ENCODE data around the gene TAX1BP3.

Gene TAX1BP3

DNA sequence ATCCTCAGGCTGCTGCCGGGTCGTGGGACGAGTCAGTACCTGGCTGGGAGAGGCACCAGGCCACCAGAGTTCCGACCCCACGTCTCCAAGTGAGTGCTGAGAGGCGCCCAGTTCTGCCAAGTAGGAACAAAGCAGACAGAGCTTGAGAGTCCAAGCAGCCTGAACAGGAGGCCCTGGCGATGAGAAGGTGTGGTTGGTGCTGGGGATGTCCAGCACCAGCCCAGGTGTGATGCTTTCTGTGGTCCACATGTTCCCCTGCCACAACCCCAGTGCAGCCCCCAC, 10.8 kb downstream of the TAX1BP3 start:
- DNase-seq = no peak

DNA sequence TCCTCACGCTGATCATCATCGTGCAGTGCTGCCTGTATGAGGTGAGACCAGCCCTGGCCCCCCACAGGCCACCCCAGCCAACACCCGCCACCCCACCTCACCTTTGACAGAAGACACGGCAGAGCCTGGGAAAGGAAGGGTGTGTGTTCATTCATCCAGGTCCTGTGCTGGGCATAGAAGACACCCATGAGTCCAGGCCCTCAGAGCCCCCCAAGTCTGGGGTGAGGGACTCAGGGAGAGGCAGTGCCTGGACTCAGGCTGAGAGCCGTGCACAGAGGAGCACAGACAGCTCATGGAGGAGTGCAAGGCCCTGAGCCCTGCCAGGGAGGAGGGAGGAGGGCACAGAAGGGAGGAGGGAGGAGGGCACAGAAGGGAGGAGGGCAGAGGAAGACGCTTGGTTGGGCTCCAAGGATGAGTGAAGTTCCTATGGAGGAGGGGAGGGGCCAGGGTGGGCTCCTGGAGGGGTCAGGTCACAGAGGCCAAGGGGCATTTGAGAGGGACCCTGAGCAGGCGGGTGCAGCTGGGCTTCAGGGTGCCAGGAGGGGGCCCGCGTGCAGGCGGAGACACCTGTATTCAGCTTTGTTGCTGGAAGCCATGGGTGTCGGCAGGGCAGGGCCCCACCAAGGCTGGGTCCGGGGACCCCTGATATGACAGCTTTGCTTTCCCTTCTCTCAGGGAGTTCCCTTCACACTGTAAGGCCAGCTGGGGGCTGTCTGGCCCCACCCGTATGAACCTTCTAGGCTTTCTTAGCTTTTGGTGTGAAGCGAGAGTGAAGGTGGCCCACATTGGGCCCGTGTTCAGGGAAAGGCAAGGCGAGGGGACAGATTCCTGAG, 11.4 kb downstream of the TAX1BP3 start:
- no peak for DNase-seq

DNA sequence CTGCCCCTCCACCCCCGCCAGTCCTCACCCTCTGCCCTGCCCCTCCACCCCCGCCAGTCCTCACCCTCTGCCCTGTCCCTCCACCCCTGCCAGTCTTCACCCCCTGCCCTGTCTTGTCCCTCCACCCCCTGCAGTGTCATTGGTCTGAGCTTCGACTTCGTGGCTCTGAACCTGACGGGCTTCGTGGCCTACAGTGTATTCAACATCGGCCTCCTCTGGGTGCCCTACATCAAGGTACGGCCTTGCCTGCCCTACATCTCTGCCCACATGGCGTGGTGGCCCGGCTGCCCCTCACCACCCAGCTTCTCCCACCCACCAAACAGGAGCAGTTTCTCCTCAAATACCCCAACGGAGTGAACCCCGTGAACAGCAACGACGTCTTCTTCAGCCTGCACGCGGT, 12.0 kb downstream of the TAX1BP3 start:
- DNase-seq = no peak

DNA sequence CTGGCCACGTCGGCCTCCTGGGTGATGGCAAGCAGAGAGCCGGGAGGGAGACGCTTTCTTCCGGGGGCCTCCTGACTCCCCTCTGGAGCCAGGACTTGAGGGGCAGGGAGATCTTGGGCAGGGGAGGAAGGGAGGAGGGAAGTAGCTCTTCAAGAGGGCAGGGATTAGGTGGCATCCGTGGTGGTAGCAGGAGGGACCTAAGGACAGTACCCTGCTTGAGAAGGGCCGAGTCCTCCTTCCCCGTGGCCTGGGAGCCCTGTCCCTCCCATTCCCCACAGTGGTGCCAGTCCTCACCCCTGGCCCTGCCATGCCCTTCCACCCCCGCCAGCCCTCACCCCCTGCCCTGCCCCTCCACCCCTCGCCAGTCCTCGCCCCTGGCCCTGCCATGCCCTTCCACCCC, 12.6 kb downstream of the TAX1BP3 start:
- no peak for DNase-seq

DNA sequence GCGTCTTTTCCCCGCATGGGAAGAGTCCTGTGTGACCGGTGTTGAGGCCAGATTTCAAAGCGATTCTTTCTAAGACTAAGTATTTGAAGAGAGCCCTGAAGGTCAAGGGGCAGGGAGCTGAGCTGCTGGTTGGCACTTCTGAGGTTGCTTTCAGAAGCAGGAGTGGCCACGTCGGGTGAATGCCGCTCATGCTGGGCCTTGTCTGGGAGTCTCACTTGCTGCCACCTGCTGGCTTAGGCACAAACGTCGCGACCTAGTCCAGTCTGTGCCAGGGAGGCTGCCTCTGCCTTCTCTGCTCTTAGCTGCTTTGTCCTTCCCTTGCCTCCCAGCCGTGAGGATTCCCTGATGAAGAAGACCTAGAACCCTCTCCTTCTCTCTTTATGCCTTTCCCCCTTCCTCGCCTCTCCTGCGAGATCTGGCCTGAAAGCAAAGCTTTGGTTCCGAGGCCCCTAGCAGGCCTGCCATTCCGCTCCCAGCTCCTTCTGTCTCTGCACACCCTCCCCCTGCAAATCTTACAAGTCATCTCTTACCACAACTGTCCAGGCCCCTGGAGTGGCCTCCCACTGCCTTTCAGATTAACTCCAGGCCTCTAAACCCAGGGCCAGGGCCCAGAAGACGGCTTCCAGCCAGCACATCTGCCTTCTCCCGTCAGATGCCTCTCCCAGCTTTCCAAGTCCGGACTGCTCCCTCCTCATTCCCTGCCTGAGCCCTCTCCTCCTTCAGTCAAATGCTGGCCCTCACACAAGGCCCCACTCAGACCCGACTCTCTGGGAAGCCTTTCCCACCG, 20.4 kb downstream of the TAX1BP3 start:
- peak; percentile 41 for DNase-seq

DNA sequence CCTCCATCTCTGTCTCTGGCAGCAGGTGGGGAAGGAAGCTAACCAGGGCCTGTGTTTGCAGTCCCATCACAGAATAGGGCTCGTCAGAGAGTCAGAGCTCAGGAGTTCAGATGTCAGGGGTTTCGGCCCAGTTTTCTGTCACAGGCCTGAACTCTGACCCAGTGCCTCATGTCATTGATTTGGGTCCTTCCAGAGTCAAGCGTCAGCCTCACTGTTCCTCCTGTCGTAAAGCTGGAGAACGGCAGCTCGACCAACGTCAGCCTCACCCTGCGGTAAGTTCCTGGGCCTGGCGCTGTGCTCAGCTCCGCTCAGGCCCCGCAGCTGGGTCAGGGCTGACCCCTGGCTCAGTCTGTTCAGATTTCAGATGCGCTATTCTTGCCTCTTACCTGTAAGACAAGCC, 21.1 kb downstream of the TAX1BP3 start:
- no peak for DNase-seq

DNA sequence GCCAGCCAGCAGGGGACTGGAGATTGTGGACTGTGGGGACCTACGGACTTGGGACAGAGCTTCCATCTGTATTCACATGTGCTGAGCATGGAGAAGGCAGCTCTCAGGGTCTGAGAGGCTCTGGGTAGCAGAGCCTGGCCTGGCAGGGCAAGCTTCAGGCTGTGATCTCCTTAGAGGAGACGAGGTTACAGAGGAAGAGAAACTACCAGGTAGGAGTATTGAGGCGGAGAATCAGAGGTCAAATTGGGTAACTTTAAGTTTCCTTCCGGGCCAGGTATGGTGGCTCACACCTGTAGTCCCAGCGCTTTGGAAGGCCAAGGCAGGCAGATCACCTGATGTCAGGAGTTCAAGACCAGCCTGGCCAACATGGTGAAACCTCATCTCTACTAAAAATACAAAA, 23.1 kb downstream of the TAX1BP3 start:
- no peak for DNase-seq

DNA sequence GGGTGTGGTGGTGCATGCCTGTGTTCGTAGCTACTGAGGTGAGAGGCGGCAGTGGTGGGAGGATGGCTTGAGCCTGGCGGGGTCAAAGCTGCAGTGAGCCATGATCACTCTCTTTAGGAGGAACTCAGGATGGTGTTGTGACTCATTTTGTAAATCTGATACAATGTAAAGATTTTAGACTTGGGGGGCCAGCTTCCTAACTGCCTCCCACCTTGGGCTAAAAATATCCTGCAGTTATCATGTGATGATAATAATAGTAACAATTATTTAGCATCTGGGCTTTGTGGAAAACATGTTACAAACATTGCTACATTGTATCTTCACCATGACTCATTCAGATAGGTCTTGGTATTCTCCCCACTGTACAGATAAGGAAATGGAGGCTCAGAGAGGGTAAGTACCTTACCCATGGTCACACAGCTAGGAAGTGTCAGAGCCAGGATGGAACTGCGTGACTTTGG, 24.5 kb downstream of the TAX1BP3 start:
- no peak for DNase-seq

DNA sequence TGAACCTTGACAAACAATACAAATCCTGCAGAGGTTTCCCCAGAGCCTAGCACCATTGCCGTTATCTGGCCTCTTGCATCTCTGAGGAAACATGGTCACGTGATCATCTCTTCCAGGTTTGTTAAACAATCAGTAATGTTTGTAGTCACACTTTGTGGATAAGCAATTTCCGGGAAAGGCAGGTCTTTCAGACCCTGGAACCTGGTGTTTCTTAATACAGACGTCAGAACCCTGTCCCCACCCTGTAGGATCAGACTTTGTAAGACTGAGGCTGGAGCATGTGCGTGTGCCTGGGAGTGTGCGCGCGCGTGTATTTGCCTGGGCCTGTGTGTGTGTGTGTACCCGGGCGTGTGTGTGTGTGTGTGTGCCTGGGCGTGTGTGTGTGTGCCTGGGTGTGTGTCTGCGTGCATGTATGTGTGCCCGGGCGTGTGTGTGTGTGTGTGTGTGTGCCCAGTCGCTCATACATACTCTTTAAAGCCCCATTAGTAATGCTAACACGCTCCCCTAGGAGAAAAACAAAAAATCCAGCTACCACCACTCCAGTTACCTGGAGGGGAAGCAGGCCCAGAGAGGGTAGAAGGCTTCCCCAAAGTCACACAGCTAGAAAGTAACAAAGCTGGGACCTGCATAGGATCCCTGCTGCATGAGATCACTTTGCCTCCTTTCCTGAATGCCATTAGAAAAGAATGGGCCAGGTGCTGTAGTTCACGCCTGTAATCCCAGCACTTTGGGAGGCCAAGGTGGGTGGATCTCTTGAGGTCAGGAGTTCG, 26.5 kb downstream of the TAX1BP3 start:
- no peak for DNase-seq

DNA sequence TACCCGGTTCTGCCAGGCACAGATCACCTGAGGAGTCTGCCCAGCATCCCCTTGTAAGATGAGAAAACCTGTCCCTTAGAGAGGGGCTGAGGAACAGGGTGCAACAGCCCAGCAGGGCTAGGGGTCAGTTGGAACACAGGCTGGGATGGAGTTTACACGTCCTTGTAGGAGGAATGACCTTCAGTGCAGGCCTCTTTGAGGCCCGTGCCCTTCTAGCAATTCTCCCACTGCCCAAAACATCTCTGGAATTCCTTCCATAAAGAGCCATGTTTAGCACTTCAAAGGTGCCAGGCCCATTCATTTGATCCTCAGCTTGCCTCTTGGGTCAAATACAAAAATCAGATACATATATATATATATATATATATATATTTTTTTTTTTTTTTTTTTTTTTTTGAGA, 27.4 kb downstream of the TAX1BP3 start:
- no peak for DNase-seq

DNA sequence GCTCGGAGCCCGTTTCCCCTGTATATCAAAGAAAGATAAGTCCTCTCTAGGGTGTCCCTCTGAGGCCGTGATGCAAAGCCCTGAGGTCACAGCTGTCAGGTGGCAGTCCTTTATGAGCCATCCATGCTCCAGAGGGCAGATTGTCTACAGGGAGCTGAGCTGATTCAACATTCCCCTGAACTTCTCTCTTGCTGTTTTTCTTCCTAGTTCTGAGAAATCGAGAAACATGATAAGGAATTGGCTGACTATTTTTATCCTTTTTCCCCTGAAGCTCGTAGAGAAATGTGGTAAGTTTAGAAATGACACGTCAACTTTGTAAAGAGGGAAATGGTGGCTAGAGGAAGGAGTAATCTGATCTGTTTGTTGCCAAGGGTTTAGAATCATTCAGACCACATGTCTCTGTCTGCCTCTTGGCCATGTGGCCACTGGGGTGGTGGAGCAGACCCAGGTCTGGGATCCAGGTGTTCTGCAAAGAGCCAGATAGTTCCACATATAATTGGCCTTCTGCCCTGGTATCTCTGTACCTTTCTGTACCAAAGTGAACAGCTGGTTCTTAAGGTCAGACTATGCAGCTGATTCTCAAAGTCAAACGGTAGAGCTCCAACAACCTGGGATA, 28.3 kb downstream of the TAX1BP3 start:
- DNase-seq = peak; percentile 55

DNA sequence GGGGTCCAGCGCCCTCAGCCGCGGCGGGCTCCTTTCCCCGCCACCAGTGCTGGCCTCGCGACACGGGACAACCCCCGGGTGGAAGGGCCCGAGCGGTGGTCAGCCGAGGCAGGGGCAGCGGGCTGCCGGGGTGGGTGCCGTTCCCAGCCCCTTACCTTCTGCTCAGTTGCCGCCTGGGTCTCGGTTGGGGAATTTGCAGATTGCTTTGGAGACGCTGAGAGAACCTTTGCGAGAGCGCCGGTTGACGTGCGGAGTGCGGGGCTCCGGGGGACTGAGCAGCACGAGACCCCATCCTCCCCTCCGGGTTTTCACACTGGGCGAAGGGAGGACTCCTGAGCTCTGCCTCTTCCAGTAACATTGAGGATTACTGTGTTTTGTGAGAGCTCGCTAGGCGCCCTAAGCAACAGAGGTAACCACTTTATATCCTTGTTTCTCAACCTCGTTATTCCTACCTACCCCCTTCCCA, 31.4 kb downstream of the TAX1BP3 start:
- peak; percentile 11 for DNase-seq

DNA sequence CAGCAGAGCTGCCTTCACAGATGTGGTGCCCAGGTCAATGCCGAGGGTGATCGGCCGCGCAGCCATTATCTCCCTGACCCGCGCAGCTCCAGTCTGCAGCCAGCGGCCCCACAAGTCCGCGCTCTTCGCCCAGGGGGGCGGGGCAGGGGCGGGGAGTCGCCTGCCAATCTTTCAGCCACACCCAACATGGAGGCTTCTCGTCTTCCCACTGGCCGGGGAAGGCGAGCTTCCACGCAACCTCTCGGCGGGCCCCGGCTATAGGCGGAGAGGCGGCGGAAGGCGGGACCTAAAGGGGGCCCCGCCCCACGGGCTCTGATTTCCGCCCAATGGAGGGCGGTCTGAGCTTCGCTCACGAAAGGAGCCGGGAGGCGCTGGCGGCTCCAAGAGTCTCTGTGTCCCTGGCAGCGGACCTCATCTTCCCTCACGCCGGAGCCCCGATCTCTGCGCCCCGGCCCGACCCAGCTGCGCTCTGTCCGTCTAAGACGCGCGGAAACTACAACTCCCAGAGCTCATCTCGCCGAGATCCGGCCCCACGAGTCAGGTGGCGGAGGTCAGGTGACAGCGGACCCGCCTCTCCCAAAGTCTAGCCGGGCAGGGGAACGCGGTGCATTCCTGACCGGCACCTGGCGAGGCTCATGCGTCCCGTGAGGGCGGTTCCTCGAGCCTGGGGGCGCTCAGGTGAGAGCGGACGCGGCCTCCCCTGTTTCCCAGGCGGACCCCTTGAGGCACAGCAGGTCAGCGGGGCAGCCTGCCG, 32.0 kb downstream of the TAX1BP3 start, which contains the start of the genes CTNS and SHPK:
Gene CTNS (plus strand): TSS at position 607 of the 754 bp plus-strand sequence. CDS start 3,447 bp downstream, outside the sequence.
Gene SHPK (minus strand): TSS at position 97 of the 754 bp plus-strand sequence. CDS start 31 bp downstream, at position 66.
- DNase-seq = peak; percentile 98

DNA sequence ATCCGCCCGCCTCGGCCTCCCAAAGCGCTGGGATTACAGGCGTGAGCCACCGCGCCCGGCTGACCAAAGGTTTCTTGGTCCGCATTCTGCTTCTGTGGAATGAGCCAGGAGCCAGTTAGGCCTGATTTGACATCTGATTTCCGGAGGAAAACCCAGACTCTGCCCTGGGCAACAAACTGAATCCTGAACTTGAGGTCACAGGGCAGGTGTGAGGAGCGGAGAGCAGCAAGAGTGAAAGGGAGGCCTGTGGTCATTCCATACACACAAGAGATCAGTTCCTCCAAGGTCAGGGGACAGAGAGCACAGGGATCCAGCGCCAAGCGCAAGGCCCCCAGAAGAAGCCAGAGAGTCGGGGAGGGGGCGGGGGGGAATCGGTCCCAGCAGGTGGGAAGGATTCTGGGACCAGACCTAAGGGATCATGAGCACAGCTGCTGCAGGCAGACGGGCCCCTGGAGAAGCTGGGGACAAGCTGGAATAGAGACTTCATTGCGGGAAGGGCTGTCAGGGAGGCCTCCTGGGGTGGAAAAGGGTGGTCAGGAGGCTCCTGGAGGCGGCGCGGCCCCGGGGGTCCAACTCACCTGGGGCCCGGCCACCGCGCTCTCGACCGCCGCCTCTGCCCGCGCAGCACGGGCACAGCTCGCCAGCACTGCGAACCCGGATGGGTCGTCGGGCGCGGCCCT, 32.8 kb downstream of the TAX1BP3 start:
- DNase-seq = peak; percentile 61

DNA sequence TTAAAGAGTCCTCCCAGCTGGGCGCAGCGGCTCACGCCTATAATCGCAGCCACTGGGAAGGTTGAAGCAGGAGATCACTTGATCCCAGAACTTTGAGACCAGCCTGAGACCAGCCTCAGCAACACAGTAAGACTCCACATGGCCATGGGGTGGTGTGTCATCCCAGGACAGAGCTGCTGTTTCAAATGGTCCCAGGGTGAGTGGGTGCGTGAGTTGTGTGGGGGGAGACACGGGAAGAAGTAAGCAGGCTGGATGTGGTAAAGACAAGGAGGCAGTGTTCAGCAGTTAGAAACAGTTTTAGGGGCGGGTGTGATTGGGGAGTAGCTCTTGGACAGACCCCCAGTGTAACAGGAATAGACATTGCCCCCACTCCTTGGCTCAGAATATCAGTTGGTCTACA, 36.1 kb downstream of the TAX1BP3 start:
- DNase-seq = no peak

DNA sequence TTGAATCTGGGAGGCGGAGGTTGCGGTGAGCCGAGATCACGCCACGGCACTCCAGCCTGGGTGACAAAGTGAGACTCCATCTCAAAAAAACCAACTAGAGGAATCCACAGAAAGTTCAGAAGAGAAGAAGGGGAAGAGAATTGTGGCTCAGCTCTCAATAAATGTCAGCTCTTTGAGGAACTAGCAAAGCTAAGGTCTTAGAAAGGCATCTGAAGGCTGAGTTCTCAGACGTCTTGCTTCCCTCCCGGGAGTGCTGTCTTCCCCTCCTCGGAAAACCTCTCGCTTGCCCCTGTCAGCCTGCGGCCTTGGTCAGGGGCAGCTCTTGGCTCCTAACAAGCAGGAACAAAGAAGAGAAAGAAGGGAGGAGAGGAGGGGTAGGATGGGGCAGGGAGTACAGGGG, 37.6 kb downstream of the TAX1BP3 start:
- no peak for DNase-seq

DNA sequence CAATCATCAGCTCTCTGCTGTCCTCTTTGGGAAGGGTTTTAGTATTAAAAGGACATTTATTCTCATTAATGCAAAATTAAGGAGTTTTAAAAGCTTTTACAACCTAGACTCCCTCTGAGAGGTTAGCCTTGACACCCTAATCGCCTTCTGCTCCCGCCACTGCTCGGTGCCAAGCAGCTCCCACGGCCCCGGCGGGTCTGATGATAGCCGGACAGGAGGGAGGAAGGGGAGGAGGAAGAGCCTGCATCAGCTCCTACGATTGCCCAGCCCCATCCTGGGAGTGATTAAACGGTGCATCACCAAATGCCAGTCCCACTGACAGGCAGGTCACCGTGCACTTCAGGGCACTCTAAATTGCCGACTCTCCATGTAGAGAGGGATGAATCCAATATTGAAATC, 40.6 kb downstream of the TAX1BP3 start:
- DNase-seq = no peak

DNA sequence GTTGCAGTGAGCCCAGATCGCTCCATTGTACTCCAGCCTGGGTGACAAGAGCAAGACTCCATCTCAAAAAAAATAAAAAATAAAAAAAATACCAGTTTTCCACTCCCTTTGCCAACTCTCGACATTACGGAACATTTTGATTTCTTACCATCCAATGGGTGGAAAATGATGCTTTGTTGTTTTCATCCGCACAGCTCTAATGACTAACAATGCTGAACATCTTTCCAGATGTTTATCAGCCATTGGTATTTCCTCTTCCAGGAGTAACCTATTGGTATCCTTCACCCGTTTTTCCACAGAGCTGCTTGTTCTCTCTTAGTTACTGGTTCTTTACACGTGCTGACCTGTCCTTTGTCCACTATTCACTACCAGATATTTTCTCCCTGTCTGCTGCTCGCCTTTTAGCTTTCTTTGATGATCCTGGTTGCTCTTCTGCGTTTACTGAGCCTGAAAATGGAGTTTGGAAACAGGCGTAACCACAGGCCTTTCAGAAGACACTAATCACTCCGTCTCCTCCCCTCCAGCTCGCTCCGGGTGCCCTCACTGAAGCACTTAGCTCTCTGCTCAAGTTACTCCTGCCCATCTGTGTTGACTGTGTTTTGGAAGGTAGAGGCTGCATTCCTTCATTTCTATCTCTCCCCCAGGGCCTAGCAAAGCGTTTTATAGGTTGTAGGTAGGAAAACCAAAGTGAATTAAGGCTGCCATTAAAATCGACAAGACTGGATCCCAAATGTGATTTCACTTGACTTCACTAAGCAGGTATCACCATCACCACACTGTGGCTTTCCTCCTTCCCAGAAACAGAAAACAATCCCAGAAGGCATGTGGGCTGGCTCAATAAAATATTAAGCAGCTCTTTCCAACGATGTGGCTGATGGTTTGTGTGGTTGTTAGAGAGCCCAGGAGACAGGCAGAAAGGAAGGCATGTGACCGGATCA, 41.3 kb downstream of the TAX1BP3 start:
- no peak for DNase-seq

DNA sequence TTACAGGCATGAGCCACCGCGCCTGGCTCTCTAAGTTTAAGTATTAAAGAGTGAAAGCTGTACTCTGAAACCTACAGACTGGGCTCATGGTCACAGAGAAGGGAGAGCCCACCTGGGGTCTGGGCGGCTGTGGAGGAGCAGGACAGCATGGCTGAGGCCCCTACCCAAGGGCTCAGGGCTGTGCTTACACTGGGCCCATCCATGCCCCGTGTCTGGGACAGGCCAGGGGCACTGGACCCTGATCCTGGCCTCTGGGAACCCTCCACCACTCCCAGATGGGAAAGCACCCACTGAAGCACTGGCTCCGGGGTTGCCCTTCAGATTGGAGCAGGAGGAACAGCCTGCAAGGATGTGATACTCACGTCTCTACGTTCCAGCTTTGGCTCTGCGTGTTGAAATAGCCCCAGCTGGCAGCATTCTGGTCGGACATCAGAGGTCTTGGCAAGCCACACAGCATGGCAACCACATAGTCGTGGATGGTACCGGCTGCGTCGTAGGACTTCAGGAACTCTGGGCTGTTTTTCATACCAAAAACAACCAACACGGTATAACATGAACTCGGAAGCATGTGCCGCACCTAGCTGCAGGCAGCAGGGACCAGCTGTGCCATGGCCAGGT, 45.3 kb downstream of the TAX1BP3 start:
- DNase-seq = no peak
